GM21447 (cell line): ENCODE data around the gene LAMC2.
A peak's percentile ranks its signal among the peaks of the same experiment; 100 is the strongest.

Experiments used
- ATAC-seq: cut with Tn5 transposase; IDR thresholded peaks from one replicate; pipeline ENCODE4 v1.9.1; 2021; ENCODE audit not compliant: unreplicated experiment

Gene LAMC2

DNA sequence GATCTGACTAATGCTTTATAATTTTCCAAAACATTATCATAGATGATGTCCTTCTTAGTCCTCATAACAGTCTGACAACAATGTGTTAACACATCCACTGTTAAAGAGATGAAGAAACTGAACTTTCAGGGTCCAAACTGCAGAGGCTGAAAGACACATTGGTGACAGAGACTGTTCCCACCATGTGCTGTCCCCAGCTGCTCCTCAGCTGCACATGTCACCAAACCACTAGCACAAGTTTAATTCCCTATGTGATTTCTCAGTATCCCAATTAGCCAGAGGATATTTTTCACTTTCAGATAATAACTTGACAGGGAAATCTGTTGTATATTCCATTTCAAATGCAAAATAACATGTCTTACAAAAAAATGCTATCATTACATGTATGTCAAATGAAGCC, 24.6 kb downstream of the LAMC2 start:
- ATAC-seq: no peak

DNA sequence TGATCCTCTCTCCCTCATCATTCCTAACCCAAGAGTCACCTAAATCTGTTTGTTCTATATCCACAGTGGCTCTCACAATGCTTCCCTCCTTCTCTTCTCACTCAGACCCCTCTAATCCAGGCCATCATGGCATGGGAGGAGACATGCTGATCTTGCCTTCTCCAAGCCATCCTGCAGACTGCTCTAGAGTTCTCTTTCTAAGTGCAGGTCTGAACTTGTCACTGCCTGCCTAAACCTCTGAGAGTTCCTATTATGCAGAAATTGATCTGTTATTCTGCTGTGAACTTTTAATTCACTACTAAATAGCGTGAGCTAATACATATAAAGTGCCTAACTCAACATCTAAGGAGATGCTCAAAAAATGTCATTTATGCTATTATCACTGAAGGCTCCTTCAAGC, 26.8 kb downstream of the LAMC2 start:
- no peak for ATAC-seq

DNA sequence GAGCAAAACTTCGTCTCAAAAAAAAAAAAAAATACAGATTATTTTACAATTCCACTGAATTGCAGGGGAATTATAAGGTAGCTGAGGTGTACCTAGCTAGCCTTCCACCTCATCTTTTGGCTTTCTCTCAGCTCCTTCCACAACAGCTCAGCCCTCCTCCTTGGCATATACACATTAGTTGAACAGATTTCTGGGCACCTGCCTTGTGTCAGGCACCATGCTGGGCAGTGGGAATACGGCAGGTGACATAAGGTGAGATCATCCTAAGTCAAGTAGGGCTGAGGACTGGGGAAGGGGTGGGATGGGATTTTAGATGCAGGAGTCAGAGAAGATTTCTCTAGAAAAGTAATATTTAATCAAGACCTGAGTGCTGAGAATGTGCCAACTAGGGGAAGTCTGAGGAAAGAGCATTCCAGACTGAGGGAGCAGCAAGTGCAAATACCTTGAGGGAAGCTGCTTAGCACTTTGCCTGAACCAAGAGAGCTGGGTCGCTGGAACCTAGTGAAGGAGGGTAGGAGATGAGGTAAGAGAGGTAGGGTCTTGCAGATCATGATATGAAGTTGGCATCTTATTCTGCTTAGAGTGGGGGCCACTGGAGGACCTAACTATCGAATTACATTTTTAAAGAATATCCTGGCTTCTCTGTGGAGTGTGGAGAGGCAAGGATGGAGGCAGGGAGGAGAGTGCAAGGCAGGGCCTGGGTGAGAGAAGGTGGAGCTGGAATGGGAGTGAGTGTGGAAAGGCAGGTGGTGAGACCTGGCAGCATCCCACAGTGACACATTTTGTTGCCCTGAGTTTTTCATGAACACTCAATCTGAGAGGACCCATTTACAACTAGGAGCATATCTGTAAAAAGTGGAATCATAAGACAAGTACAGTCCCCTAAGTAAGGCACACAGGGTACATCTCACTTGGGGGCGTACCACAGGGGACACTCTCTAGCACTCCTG, 28.2 kb downstream of the LAMC2 start:
- no peak for ATAC-seq

DNA sequence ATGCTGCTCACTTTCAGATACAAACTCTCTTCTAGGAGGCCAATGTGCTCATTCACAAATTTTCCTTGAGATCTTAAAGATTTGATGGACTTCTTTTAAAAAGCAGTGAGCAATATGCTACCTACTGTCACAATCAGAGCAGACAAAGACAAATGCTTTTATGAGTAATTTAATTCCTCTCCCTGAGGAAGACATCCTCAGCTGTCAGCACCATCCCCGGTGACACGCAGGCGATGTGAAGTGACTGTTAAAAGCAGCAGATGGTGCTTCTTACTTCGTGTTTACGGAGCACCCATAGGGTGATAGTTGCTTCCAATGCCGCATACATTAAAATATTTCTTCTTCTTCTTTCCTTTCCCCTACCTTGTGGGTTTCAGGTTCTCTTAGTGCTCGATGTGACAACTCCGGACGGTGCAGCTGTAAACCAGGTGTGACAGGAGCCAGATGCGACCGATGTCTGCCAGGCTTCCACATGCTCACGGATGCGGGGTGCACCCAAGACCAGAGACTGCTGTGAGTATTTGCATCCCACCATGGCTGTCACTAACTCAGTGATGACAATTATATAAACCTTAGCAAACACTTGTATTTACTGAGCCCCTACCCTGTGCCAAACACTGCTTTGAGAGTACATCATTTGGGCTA, 29.1 kb downstream of the LAMC2 start:
- no peak for ATAC-seq

DNA sequence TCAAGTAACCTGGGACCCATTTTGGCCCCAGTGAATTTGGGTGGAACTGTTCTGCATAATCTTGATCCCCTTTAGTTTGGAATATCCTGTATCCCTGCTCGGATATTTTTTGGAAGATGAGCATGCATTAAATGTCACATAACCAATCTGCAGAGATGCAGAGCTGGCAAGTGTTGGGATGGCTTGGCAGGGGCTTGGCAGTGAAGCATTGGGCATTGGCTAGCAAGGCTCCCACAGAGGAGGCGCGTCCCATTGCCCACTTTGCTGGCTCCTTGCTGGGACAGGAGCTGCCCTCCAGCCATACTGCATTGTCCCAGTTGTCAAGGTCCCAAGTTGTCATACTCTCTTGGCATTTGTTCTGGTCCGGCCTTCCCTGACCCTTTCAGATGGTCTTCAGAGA, 29.9 kb downstream of the LAMC2 start:
- no peak for ATAC-seq

DNA sequence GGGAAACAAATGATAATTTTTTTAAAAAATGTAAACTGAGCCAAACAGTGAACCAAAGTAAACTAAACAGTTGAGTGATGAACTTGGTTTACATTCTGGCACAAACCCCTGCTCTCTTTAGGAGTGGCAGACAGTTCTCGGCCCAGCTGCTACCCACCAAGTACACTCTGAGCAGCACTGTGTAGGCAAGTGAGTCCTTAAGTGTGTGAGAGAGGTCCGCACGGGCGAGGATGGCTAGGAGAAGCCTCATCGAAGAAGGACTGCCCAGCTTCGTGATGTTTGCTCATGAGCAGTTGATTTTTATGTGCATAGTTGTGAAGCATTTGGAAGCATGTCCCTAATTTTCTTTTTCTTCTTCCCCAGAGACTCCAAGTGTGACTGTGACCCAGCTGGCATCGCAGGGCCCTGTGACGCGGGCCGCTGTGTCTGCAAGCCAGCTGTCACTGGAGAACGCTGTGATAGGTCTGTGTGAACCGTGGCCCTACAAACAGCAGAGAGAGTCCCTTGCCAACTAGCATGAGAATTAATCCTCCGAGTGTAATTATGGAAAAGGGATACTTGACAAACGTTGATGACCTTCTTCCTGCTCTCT, 32.1 kb downstream of the LAMC2 start:
- ATAC-seq: no peak

DNA sequence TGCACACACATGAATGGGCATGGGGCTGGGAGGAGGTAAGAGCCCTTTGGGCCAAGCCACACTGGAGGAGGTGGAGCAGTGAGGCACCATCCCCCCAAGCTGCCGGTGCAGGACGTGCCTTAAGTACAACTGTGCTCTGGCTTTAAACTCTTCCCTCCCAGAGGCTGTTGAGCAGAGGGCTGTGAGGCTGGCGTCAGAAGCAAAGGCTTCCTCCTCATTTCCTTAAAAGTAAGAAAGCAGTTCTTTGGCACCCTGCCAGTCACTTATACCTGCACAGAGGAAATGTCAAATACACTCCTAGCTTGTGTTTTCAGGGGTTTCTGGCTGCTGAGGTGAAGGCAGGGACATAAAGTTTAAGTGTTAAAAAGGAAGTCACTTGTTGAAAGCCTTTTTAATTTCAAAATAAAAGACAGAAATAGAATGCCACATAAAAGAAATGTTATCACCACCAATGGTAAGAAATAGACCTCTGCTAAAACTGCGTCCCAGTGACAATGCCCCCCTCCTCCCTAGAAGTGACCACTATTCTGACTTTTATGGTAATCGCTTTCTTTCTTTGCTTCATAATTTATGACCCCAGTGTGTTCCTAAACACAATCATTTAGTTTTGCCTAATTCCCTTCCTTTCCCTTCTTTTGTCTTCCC, 33.0 kb downstream of the LAMC2 start:
- no peak for ATAC-seq

DNA sequence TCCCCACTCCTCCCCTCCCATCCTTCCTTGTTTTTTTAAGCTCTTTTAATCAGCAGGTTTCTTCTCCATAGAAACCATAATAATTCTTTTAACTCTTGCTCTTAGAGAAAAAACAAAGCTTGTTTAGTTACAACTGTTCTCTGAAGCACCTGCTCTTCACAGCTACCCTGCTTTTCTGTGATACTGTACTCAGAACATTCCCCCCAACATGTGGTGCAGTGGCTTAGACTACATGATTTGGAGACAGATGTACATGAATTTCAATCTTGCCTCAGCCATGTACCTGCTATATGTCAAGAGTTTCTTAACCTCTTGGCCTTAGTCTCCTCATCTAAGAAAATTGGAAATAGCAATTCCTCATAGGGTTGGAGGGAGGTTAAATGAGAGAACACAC, 33.5 kb downstream of the LAMC2 start:
- ATAC-seq: no peak

DNA sequence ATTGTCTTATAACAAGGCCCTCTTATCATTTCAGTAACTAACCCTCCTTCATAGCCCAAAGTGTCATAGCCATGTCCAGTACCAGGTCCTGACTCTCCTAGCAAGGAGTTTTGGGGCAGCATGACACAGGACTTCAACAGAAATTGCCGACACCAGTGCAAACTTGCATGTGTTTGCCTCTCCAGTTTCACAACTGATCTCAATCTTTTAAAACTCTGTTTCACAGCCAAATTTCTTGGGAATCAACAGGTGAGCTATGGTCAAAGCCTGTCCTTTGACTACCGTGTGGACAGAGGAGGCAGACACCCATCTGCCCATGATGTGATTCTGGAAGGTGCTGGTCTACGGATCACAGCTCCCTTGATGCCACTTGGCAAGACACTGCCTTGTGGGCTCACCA, 36.8 kb downstream of the LAMC2 start:
- ATAC-seq: no peak

DNA sequence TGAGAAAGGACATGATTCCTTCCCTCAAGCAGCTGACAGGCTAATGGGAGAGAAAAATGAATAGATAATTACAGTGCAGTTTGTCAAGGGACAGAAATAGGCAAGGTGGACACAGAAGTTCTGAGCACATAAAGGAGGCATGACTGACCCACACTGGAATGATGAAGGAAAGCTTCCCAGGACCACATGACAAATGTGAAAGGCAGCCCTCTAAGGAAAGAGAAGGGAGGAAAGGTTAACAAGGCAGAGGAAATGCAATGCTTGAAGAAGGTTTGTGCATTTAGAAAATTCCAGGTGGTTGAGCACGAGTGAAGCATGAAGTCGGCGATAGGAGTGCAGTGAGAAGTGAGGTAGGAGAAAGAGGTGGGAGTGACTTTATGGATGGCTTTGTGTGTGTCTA, 37.4 kb downstream of the LAMC2 start:
- ATAC-seq: no peak

DNA sequence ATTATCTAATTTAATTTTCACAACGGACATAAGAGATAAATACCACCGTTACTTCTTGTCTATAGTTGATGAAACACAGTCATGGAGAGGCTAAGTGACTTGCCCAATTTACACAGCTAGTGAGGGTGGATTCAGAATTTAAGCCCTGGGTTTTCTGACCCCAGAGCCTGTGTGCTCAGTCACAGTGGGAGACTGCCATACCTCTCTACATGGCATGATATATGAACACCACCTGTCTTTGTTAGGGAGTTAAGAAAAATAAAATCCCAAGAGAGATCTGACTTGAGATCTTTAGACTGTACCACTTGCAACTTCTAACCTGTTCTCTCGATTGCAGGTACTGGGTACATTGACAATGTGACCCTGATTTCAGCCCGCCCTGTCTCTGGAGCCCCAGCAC, 40.3 kb downstream of the LAMC2 start:
- no peak for ATAC-seq

DNA sequence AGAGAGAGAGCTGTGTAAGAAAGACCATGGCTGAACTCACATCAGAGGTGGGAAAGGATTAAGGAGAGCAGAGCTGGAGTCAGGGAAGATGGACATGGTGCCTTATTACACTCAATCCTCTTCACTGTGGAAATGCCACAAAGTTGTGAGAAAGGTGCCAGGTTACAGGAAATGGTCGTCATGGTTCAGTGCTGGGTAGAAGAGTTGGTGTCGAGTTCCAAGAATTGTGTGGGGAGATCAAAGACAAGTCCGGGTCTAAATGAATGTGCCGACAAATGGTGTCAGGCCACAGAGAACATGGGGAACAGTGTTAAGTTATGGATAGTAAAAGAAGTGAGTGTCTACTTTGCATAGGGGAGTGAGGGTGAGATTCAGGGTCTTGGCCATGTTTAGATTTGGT, 40.9 kb downstream of the LAMC2 start:
- ATAC-seq: no peak

DNA sequence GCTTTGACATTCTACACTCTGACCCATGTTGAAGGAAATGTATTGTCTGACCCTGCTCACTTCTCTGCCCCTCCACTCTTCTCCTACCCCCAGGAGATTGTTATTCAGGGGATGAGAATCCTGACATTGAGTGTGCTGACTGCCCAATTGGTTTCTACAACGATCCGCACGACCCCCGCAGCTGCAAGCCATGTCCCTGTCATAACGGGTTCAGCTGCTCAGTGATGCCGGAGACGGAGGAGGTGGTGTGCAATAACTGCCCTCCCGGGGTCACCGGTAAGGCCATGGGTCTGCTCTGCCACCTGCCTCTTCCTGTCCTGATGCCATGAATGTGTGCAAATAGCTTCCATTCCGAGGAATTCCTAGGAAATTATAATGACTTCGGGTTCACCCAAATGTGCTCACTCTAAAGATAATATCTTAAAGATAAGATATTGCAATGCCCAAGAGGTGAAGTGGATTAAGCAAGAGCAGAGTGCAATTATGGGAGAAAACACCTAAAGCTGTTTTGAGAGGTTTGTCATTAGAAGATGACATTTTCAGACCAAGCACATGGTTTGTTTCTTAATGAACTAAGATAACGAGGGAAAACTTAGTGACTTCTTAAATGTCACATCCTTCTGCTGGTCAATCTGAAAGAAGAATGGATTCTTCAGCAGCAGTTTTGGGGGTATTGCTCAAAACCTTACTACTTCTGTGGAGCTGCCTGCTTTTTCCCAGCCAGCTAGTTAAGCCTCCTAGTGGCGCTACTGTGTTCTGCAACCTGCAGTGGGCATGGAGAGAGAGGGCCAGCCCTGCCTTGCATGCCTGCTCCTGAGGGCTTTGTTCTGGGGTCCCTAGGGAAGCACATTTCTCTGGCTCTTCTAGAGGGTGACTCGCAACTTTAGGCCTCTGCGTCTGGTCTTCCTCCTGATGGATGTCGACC, 41.6 kb downstream of the LAMC2 start:
- peak; percentile 83 for ATAC-seq

DNA sequence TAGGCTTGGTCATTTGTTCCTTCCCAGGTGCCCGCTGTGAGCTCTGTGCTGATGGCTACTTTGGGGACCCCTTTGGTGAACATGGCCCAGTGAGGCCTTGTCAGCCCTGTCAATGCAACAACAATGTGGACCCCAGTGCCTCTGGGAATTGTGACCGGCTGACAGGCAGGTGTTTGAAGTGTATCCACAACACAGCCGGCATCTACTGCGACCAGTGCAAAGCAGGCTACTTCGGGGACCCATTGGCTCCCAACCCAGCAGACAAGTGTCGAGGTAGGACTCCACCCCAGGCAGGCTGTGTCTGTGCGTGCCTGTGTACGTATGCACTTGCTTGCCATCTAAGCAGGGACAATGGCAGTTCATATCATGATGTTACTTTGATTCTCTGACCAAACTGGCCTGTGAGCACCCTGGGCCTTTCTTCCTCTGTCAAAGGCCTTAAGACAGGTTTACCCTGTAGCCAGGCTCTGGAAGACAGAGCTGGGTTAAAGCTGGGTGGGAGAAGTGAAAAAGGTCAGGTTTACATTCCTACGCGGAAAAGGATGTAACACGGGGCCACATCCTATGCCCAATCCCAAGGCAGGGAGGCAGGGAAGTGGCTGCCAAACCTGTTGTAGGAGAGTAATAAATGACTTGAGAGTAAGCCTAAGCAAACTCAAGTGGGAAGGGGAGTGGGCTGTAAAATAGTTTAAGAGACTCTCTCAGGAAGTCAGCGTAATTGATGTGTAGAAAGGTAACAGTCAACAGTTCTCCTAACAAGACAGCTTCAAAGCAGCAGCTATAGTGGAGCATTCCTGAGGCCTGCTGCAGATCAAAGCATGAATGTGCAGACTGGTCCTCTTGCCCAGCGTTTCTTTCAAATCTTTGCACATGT, 42.5 kb downstream of the LAMC2 start:
- no peak for ATAC-seq

DNA sequence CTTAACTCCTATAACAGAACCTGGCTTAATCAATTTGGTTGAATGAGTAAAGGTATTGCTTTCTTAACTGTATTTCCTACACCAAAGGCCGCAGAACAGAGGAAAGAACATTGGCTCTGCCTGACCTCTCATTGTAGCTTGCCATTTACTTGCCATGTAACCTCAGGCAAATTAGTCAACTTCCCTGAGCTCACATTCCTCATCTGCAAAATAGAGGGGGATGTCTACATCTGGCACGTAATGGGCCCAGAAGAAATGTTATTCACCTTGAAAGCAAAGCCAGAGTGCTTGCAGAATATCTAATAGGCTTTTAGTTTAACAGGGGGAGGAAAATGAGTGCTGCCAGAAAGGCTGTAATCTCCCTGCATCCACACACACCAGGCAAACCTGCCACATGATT, 44.3 kb downstream of the LAMC2 start:
- ATAC-seq: no peak

DNA sequence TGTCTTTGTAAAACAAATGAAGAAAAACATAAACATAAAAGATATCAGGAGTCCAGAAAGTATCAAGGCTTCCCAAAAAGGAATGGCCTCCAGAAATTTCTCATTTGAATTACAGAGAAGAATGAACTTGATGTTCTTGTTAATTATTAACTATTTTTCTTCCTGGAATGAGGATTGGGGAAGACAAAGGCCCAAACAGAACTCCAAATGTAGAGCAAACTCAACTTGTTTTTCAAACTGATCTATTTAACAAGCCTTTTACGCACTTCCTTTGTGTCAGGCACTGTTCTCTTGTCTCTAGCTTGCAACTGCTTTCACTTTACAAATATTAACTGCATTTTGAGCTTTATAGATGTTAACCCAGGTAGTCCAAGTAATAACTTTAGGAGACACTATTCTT, 45.5 kb downstream of the LAMC2 start:
- ATAC-seq: no peak

DNA sequence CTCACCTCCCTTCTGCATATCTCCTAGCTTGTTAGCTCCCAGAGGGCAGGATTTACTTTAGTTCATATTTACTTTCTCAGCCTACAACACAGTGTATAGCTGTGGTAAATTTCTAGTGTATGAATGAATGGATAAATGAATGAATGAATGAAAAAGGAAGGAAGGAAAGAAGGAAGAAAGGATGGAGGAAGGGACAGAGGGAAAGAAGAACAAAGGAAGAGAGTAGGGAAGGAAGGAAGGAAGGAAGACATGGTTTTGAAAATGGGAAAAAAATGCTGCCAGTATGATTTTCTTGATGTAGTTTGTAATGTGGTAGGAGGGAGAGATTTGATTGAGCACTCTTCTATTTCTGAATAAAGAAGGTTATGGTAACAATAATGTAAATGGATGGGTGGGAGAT, 47.0 kb downstream of the LAMC2 start:
- ATAC-seq: no peak

DNA sequence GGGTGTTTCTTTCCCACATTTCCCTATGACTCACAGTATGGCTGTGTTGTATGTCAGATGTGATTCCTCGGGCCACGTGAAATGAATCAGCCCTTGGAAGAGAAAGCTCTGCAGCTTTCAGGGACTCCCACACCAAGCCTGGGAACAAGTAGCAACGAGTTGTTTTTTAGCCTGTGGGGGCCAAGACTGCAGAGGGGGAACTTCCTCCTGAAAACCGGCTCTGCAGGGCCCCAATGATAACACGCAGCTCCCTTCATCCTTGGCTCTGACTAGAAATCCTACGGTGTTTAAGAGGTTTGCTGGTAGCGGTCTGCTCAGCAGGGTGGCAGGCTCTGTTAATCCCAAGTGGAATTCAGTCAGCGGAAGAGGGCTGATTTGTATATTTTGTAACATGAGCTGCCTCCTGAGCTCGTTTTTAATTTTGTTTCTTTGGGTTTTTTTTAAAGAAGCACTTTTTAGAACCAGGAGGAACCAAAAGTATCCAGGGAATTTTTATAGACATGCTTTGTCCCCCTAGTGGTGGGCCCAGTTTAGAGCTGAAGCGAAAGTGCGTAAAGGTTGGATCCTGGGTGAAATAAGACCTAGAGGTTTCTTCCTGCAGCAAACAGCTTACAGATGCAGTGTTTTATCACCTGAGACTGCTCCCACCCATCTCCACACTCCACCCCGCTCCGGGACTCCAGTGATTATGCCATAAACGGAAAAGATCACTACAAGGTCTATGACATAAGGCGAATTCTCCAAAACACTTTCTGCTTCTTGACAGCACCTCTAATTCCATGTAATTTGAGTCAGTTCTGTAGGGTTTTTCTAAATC, 48.8 kb downstream of the LAMC2 start:
- ATAC-seq: no peak

DNA sequence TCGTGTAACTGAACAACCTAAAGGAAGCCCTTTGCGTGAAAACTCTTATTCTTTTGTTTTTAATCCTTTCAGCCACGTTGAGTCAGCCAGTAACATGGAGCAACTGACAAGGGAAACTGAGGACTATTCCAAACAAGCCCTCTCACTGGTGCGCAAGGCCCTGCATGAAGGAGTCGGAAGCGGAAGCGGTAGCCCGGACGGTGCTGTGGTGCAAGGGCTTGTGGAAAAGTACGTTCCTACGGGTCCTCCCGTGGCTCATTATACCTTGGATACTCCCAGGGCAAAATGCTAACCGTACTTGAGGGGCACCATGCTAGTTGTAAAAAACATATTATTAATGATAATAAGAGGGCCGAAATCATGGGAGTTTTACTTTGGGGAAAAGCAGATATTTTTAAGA, 49.4 kb downstream of the LAMC2 start:
- ATAC-seq: no peak
